Ishikawa (cell line): Measurements from ENCODE around the gene RAD9B.
A peak's percentile ranks its signal among the peaks of the same experiment; 100 is the strongest.

Source experiments
- CEBPB ChIP-seq: IDR thresholded peaks from 2 replicates; pipeline ENCODE4 v1.6.1; 2012
- CREB1 ChIP-seq: IDR thresholded peaks from 2 replicates; pipeline ENCODE4 v1.6.1; 2012; ENCODE audit warnings: low read depth
- EGR1 ChIP-seq: IDR thresholded peaks from 2 replicates; pipeline ENCODE4 v1.6.1; 2012
- EP300 ChIP-seq: IDR thresholded peaks from 2 replicates; pipeline ENCODE4 v1.6.1; 2012; ENCODE audit warnings: borderline replicate concordance
- FOXM1 ChIP-seq: IDR thresholded peaks from 2 replicates; pipeline ENCODE4 v1.6.1; 2012; ENCODE audit warnings: low read depth, borderline replicate concordance
- MAX ChIP-seq: IDR thresholded peaks from 2 replicates; pipeline ENCODE4 v1.6.1; 2012
- NFIC ChIP-seq: IDR thresholded peaks from 2 replicates; pipeline ENCODE4 v1.6.1; 2012
- RAD21 ChIP-seq: IDR thresholded peaks from 2 replicates; pipeline ENCODE4 v1.6.1; 2012; ENCODE audit warnings: low read depth
- REST ChIP-seq: IDR thresholded peaks from 2 replicates; pipeline ENCODE4 v1.6.1; 2012; ENCODE audit warnings: low read depth, mild to moderate bottlenecking
- TAF1 ChIP-seq: IDR thresholded peaks from 2 replicates; pipeline ENCODE4 v1.6.1; 2012; ENCODE audit warnings: low read depth, mild to moderate bottlenecking
- TCF12 ChIP-seq: IDR thresholded peaks from 2 replicates; pipeline ENCODE4 v1.6.1; 2012; ENCODE audit warnings: low read depth
- TEAD4 ChIP-seq: IDR thresholded peaks from 2 replicates; pipeline ENCODE4 v1.6.1; 2012
- USF1 ChIP-seq: IDR thresholded peaks from 2 replicates; pipeline ENCODE4 v1.6.1; 2012
- YY1 ChIP-seq: IDR thresholded peaks from 2 replicates; pipeline ENCODE4 v1.6.1; 2012; ENCODE audit warnings: low read depth
- ZBTB7A ChIP-seq: IDR thresholded peaks from 2 replicates; pipeline ENCODE4 v1.6.1; 2012; ENCODE audit warnings: low read depth

The RAD9B gene

GRCh38 chr12:110501752-110502738 lies at the start of gene RAD9B, which contains the start of gene VPS29:
RAD9B (plus strand) TSS chr12:110502331; CDS start chr12:110502338, 7 bp downstream.
VPS29 (minus strand) TSS chr12:110502111; CDS start chr12:110502051, 60 bp downstream.
- TF ChIP-seq EP300 (peak; percentile 32; the same call in 1 of the 2 replicates), TEAD4 (peak; percentile 52; the same call in 1 of the 2 replicates), NFIC (no peak), FOXM1 (0 out of 2 replicates have a peak, but pooled peaks have one; percentile 62), REST (no peak), ZBTB7A (no peak), TCF12 (peak; percentile 75), RAD21 (no peak), CREB1 (no peak), MAX (peak; percentile 100), EGR1 (peak; percentile 47; the same call in 1 of the 2 replicates), YY1 (peak; percentile 87), CEBPB (peak; percentile 49; the same call in 1 of the 2 replicates), TAF1 (peak; percentile 75), USF1 (no peak)

- TF ChIP-seq USF1 (no peak), YY1 (no peak), CEBPB (no peak), EGR1 (no peak), TEAD4 (no peak), CREB1 (no peak), TCF12 (no peak), ZBTB7A (no peak), REST (no peak), MAX (no peak), TAF1 (no peak), NFIC (no peak), FOXM1 (no peak), EP300 (no peak)
Measured at GRCh38 chr12:110453569-110454296, 48.4 kb upstream of the RAD9B start.

GRCh38 chr12:110458756-110459155 lies 43.4 kb upstream of the RAD9B start:
- TF ChIP-seq TCF12 = no peak
- no peak for TF ChIP-seq MAX
- TF ChIP-seq REST = no peak
- TF ChIP-seq TEAD4 = no peak
- no peak for TF ChIP-seq YY1
- TF ChIP-seq TAF1 = no peak
- TF ChIP-seq ZBTB7A = no peak
- no peak for TF ChIP-seq CEBPB
- no peak for TF ChIP-seq CREB1
- TF ChIP-seq USF1 = no peak
- TF ChIP-seq EGR1 = no peak
- no peak for TF ChIP-seq FOXM1
